IPS-18a (cell line): ENCODE results near the gene GOLGA8K.
"Not testable (repeated sequence)": the region's sequence is repeated elsewhere in the genome, so short reads cannot be mapped to it uniquely, and the experiment has no call there.

Source experiments
- H3K27ac ChIP-seq: one replicate; pipeline ENCODE4 v1.5.1; 2013; ENCODE audit warnings: low read length
- H3K27me3 ChIP-seq: one replicate; pipeline ENCODE4 v1.6.1; 2013; ENCODE audit warnings: mild to moderate bottlenecking, low read length; ENCODE audit not compliant: control insufficient read depth, insufficient read depth
- H3K36me3 ChIP-seq: one replicate; pipeline ENCODE4 v1.6.1; 2013; ENCODE audit warnings: low read depth, low read length; ENCODE audit not compliant: control insufficient read depth
- H3K4me1 ChIP-seq: one replicate; pipeline ENCODE4 v1.6.1; 2013; ENCODE audit warnings: low read depth, low read length; ENCODE audit not compliant: control insufficient read depth
- H3K4me3 ChIP-seq: one replicate; pipeline ENCODE4 v1.5.1; 2013; ENCODE audit warnings: low read length
- H3K9ac ChIP-seq: one replicate; pipeline ENCODE4 v1.6.1; 2013; ENCODE audit warnings: mild to moderate bottlenecking, low read length, moderate library complexity
- H3K9me3 ChIP-seq: one replicate; pipeline ENCODE4 v1.6.1; 2013; ENCODE audit warnings: low read depth, low read length; ENCODE audit not compliant: control insufficient read depth

Gene GOLGA8K

GRCh38 chr15:32347037-32347436 is 56.1 kb downstream of the GOLGA8K start:
- not testable (repeated sequence) for H3K27me3 ChIP-seq, H3K9ac ChIP-seq, H3K4me1 ChIP-seq, H3K9me3 ChIP-seq, H3K36me3 ChIP-seq, H3K27ac ChIP-seq, H3K4me3 ChIP-seq

- H3K9me3 ChIP-seq, H3K36me3 ChIP-seq, H3K4me1 ChIP-seq, H3K27ac ChIP-seq, H3K4me3 ChIP-seq, H3K27me3 ChIP-seq, H3K9ac ChIP-seq: not testable (repeated sequence)
Measured at GRCh38 chr15:32345978-32346547, 57.0 kb downstream of the GOLGA8K start.

GRCh38 chr15:32343921-32344320 is 59.2 kb downstream of the GOLGA8K start:
- not testable (repeated sequence) for H3K36me3 ChIP-seq, H3K4me3 ChIP-seq, H3K27ac ChIP-seq, H3K4me1 ChIP-seq, H3K27me3 ChIP-seq, H3K9me3 ChIP-seq, H3K9ac ChIP-seq
